Measurements from ENCODE around the gene ERC1.

DNA sequence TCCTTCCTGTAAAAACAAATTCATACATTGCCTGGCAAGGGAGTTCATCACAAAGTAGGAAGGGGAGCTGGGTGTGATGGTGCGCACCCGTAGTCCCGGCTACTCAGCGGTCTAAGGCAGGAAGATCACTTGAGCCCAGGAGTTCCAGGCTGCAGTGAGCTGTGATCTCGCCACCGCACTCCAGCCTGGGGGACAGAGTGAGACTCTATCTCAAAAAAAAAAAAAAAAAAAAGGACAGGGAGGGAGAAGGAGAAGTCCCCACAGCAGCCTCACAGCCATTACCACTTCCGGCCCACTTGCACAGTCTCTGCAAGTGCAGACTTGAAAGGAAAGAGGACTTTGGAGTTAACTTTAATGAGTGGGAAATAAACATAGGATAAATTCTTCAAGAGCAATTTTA, 482.4 kb downstream of the ERC1 start:
- TF ChIP-seq POLR2A (IDR thresholded peaks at IDR 0.05): no peak
- TF ChIP-seq, protein P1, sequence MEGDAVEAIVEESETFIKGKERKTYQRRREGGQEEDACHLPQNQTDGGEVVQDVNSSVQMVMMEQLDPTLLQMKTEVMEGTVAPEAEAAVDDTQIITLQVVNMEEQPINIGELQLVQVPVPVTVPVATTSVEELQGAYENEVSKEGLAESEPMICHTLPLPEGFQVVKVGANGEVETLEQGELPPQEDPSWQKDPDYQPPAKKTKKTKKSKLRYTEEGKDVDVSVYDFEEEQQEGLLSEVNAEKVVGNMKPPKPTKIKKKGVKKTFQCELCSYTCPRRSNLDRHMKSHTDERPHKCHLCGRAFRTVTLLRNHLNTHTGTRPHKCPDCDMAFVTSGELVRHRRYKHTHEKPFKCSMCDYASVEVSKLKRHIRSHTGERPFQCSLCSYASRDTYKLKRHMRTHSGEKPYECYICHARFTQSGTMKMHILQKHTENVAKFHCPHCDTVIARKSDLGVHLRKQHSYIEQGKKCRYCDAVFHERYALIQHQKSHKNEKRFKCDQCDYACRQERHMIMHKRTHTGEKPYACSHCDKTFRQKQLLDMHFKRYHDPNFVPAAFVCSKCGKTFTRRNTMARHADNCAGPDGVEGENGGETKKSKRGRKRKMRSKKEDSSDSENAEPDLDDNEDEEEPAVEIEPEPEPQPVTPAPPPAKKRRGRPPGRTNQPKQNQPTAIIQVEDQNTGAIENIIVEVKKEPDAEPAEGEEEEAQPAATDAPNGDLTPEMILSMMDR (IDR thresholded peaks at IDR 0.05): no peak

Measured in vagina (tissue), 2 donors.